Lower leg skin (tissue), 3 donors: Measurements from ENCODE around the gene SLC22A25.

Source experiments
- CTCF ChIP-seq, 3 donors: fragments of 450-650 bp; IDR thresholded peaks; one replicate each; pipeline ENCODE4 v1.5.1; 2016; ENCODE audit warnings: antibody characterized with exemption in 3 of 3, mild to moderate bottlenecking in 3 of 3, moderate library complexity in 2 of 3
- POLR2A ChIP-seq, 2 donors: fragments of 450-650 bp; IDR thresholded peaks; one replicate each; pipeline ENCODE4 v1.6.1; 2016 to 2017; ENCODE audit warnings: antibody characterized with exemption in 2 of 2, mild to moderate bottlenecking in 1 of 2, moderate library complexity in 1 of 2

DNA sequence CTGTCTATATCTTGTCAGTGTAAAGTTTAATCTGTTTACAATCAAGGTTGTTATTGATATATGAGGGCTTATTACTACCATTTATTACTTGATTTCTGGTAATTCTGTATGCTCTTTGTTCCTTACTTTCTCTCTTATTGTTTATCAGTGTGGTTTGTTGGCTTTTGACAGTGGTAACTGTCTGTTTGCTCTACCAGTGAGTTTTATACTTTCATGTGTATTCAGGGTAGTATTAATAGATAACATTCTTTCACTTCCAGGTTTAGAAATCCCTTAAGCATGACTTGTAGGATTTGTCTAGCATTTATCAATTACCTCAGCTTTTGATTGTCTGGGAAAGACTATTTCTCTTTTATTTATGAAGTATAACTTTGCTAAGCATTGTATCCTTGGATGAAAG, 37.5 kb upstream of the SLC22A25 start:
- TF ChIP-seq CTCF (IDR thresholded peaks at IDR 0.05) = no peak
- TF ChIP-seq POLR2A (IDR thresholded peaks at IDR 0.05) = no peak
